DND-41 (cell line): Measurements from ENCODE around the gene TSTD2.
A peak's percentile ranks its signal among the peaks of the same experiment; 100 is the strongest.

Experiments
- ATAC-seq: fragments of 200-7000 bp; cut with Tn5 transposase; 3 replicates; pipeline ENCODE4 v1.9.1; 2021; ENCODE audit warnings: low read depth; ENCODE audit not compliant: insufficient read depth
- DNase-seq: peaks from one replicate; pipeline ENCODE4 v3.0.0-alpha.2; 2020
- H2AFZ ChIP-seq: 2 replicates; pipeline ENCODE4 v1.6.0; 2012; ENCODE audit warnings: low read depth, low read length
- H3K27ac ChIP-seq: 2 replicates; pipeline ENCODE4 v1.5.1; 2012; ENCODE audit warnings: low read length, inconsistent platforms
- H3K27me3 ChIP-seq: fragments of 200-600 bp; sonication (generic); 2 replicates; pipeline ENCODE4 v1.6.0; 2012; ENCODE audit warnings: low read length, mild to moderate bottlenecking, inconsistent platforms; ENCODE audit not compliant: insufficient read depth, poor library complexity
- H3K36me3 ChIP-seq: 2 replicates; pipeline ENCODE4 v1.5.1; 2012; ENCODE audit warnings: low read length, inconsistent platforms; ENCODE audit not compliant: insufficient read depth
- H3K4me1 ChIP-seq: 2 replicates; pipeline ENCODE4 v1.5.1; 2012; ENCODE audit warnings: mild to moderate bottlenecking, low read length; ENCODE audit not compliant: insufficient read depth
- H3K4me2 ChIP-seq: 2 replicates; pipeline ENCODE4 v1.6.0; 2012; ENCODE audit warnings: mild to moderate bottlenecking, moderate library complexity, low read length, inconsistent platforms; ENCODE audit not compliant: insufficient read depth
- H3K4me3 ChIP-seq, 2 experiments: fragments of 200-600 bp in 1 of 2; shearing (Covaris generic) in 1 of 2; 2 replicates each; pipeline ENCODE4 v1.5.1; 2012 to 2016; ENCODE audit warnings: inconsistent platforms in 2 of 2, low read length in 2 of 2, mild to moderate bottlenecking in 2 of 2, low read depth in 1 of 2, moderate library complexity in 1 of 2
- H3K79me2 ChIP-seq: 2 replicates; pipeline ENCODE4 v1.6.0; 2012; ENCODE audit warnings: low read length, inconsistent platforms; ENCODE audit not compliant: insufficient read depth
- H3K9ac ChIP-seq: 2 replicates; pipeline ENCODE4 v1.6.0; 2012; ENCODE audit warnings: low read depth, mild to moderate bottlenecking, inconsistent platforms, low read length, moderate library complexity
- H3K9me3 ChIP-seq: 2 replicates; pipeline ENCODE4 v1.5.1; 2012; ENCODE audit warnings: low read length, moderate library complexity, mild to moderate bottlenecking, inconsistent platforms; ENCODE audit not compliant: insufficient read depth, severe bottlenecking
- H4K20me1 ChIP-seq: 2 replicates; pipeline ENCODE4 v1.6.0; 2012; ENCODE audit warnings: low read length; ENCODE audit not compliant: insufficient read depth
- EZH2 ChIP-seq: IDR thresholded peaks from 3 replicates; pipeline ENCODE4 v1.6.1; 2012; ENCODE audit warnings: borderline replicate concordance, low read depth, mild to moderate bottlenecking, moderate library complexity, low read length, inconsistent platforms; ENCODE audit not compliant: severe bottlenecking
- TF ChIP-seq, protein P1 (sequence below): IDR thresholded peaks from 2 replicates; pipeline ENCODE4 v1.5.1; 2012; ENCODE audit warnings: borderline replicate concordance, low read length, moderate library complexity, mild to moderate bottlenecking; ENCODE audit not compliant: poor library complexity, severe bottlenecking; ENCODE audit errors: extremely low read depth

TSTD2 gene

DNA sequence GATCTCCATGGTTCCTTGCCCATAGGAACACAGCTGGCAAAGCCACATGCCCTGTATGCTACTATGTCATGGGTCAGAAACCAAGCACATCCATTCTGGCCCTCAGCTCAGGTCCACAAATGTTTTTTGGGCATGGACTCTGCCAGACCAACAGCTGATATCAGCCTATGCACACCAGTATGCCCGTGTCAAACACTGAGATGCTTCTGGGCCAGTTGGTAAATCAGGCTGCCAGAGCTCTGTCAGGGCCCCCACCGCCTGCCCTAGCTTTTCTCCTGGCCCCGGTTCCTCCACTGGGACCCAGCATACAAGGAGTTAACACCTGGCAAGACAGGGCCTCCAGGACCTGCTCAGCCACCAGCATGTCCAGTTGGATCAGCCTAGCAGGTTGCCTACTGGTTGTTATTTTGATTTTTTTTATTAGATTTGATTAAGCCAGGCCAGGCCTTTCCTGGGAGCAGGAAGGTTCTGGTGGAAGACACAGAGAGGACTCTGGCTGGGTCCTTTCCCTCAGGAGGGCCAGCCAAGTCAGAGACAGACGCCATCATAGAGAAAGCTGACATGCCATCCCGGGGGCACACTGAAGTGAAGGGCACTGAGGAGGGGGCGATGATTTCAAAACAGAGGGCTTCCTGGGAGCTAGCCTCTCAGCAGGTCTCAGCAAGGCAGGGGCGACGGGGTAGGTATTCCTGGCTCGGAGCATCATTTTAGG, 65.8 kb downstream of the TSTD2 start:
- H3K4me1 ChIP-seq = 0 out of 2 replicates have a peak, but pooled peaks cover 4% of the 10 kb centered on the region
- no peak for DNase-seq
- H3K9me3 ChIP-seq = no peaks in the 10 kb centered on the region
- ATAC-seq = no peak
- TF ChIP-seq EZH2 = no peak
- TF ChIP-seq, protein P1, sequence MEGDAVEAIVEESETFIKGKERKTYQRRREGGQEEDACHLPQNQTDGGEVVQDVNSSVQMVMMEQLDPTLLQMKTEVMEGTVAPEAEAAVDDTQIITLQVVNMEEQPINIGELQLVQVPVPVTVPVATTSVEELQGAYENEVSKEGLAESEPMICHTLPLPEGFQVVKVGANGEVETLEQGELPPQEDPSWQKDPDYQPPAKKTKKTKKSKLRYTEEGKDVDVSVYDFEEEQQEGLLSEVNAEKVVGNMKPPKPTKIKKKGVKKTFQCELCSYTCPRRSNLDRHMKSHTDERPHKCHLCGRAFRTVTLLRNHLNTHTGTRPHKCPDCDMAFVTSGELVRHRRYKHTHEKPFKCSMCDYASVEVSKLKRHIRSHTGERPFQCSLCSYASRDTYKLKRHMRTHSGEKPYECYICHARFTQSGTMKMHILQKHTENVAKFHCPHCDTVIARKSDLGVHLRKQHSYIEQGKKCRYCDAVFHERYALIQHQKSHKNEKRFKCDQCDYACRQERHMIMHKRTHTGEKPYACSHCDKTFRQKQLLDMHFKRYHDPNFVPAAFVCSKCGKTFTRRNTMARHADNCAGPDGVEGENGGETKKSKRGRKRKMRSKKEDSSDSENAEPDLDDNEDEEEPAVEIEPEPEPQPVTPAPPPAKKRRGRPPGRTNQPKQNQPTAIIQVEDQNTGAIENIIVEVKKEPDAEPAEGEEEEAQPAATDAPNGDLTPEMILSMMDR = no peak
- H3K79me2 ChIP-seq = no peaks in the 10 kb centered on the region
- H3K4me3 ChIP-seq = no peak overlapping the region
- H3K27me3 ChIP-seq = no peaks in the 10 kb centered on the region
- H3K36me3 ChIP-seq = no peaks in the 10 kb centered on the region
- H2AFZ ChIP-seq = no peak overlapping the region
- H3K9ac ChIP-seq = no peak overlapping the region
- H4K20me1 ChIP-seq = no peaks in the 10 kb centered on the region
- H3K4me2 ChIP-seq = no peak overlapping the region
- H3K27ac ChIP-seq = no peak overlapping the region

DNA sequence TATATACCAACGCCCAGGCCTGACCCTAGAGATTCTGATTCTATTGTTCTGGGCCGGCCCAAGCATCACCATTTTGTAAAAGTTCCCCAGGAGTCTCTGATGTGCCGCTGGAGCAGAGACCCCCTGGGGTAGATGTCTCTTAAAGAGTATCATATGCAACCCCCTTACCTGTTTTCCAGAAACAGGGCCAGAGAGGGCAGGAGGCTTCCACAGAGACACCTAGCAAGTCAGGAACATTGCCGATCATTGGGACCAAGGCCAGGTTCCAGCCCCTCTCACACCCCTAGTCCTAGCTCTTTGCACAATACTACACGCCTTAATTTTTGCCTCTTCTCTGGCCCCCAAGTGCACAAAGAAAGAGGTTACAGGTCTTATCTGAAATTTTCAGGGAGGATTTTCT, 67.9 kb downstream of the TSTD2 start:
- no peak overlapping the region for H3K4me3 ChIP-seq
- H3K27ac ChIP-seq = no peak overlapping the region
- no peak overlapping the region for H3K4me2 ChIP-seq
- ATAC-seq (no peak), DNase-seq (no peak)
- no peaks in the 10 kb centered on the region for H3K9me3 ChIP-seq
- H3K9ac ChIP-seq = no peak overlapping the region
- H3K4me1 ChIP-seq = 0 out of 2 replicates have a peak, but pooled peaks cover 4% of the 10 kb centered on the region
- H3K79me2 ChIP-seq = no peaks in the 10 kb centered on the region
- no peak for TF ChIP-seq EZH2
- TF ChIP-seq, protein P1 = no peak
- no peaks in the 10 kb centered on the region for H3K36me3 ChIP-seq
- H2AFZ ChIP-seq = no peak overlapping the region
- H3K27me3 ChIP-seq = no peaks in the 10 kb centered on the region
- no peaks in the 10 kb centered on the region for H4K20me1 ChIP-seq

DNA sequence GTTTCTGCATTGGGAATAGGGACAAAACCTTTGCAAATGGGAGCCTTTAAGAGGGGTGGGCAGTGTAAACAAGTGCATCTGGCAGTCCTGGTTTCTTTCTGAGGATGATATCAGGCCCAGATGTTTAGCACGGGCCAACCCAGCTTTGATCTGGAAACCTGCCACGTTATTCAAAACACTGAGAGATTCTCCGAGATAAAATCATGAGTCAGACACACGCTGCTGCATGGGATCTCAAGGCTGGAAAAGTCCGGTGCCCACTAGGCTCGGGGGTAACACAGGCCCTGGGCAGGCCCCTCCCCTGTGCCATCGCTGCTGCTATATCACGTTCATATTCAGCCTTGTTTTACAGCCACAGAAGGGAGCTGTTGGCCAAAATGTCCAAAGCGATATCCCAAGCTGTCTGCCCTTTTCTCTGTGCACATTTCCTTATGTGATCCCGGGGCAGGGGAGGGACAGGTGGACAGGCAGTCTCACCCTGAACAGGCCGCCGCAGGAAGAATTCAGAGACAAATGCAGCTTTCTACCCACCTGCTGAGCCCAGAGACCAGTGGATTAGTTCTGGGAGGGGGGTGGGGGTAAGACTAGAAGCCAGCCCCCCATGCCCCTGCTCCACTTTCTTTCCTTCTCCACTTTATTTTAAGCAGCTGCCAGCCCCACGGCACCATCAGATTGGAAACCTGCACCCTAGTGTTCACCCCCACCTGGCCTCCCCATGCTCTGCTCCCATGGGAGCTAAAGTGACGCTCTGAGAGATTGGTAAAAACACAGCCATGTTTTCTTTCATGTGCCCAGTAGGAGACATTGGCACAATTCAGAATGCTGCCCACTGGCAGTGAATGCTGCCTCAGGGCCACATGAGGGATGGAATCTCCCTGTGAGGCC, 68.6 kb downstream of the TSTD2 start:
- no peak for DNase-seq
- no peak overlapping the region for H3K4me2 ChIP-seq
- H2AFZ ChIP-seq = no peak overlapping the region

More for the DNA sequence above, 68.6 kb downstream of the TSTD2 start:
- ATAC-seq = peak; percentile 35; the same call in 1 of the 3 replicates
- no peaks in the 10 kb centered on the region for H4K20me1 ChIP-seq
- H3K9ac ChIP-seq = no peak overlapping the region
- no peaks in the 10 kb centered on the region for H3K27me3 ChIP-seq
- no peaks in the 10 kb centered on the region for H3K9me3 ChIP-seq
- no peaks in the 10 kb centered on the region for H3K36me3 ChIP-seq
- TF ChIP-seq EZH2 = no peak
- TF ChIP-seq, protein P1 = no peak
- H3K79me2 ChIP-seq = no peaks in the 10 kb centered on the region
- no peak overlapping the region for H3K4me3 ChIP-seq
- 0 out of 2 replicates have a peak, but pooled peaks cover 4% of the 10 kb centered on the region for H3K4me1 ChIP-seq
- no peak overlapping the region for H3K27ac ChIP-seq
